Large intestine (tissue), 3 donors: ENCODE measurements around the gene SYT6. TPM values are rescaled to one million over a fixed set of nuclear protein-coding genes. Genes with fewer than 3 reads are reported as not detected.

ENCODE experiments used
- DNase-seq, 2 donors: peaks; one replicate each; pipeline versions ENCODE4 v3.0.0 to v3.0.0-alpha.2; 2013
- H3K27ac ChIP-seq: one replicate; pipeline ENCODE4 v1.5.1; 2013; ENCODE audit warnings: low read length
- H3K27me3 ChIP-seq: 2 replicates; pipeline ENCODE4 v1.6.1; 2013; ENCODE audit warnings: low read length; ENCODE audit not compliant: control insufficient read depth, insufficient read depth
- H3K36me3 ChIP-seq: 2 replicates; pipeline ENCODE4 v1.6.1; 2013; ENCODE audit warnings: low read length; ENCODE audit not compliant: control insufficient read depth, insufficient read depth
- H3K4me1 ChIP-seq: one replicate; pipeline ENCODE4 v1.6.1; 2013; ENCODE audit warnings: low read length; ENCODE audit not compliant: control insufficient read depth, insufficient read depth
- H3K4me3 ChIP-seq: one replicate; pipeline ENCODE4 v1.5.1; 2013; ENCODE audit warnings: low read length
- H3K9me3 ChIP-seq: one replicate; pipeline ENCODE4 v1.6.1; 2013; ENCODE audit warnings: mild to moderate bottlenecking, low read depth, low read length, moderate library complexity; ENCODE audit not compliant: control insufficient read depth
- WGBS: methylation state at CpG from one replicate; pipeline ENCODE4 v1.1.5; 2013; ENCODE audit warnings: low lambda C conversion rate; ENCODE audit not compliant: insufficient coverage; 5-methylcytosine and 5-hydroxymethylcytosine counted together
- polyA plus RNA-seq: library from polyadenylated mRNA; unstranded; fragments of 120-200 nt; gene quantifications from one replicate; pipeline ENCODE4 v1.2.1, GENCODE V29; 2013

The SYT6 gene
- polyA plus RNA-seq, 1 donor: 0.76 TPM

GRCh38 chr1:114177282-114177681, 23.6 kb upstream of the SYT6 start:
- no peak for DNase-seq

GRCh38 chr1:114176366-114176765, 22.7 kb upstream of the SYT6 start:
- no peak overlapping the region for H3K27ac ChIP-seq
- no peak overlapping the region for H3K4me3 ChIP-seq
- no peaks in the 10 kb centered on the region for H3K9me3 ChIP-seq
- DNase-seq: no peak
- no peaks in the 10 kb centered on the region for H3K36me3 ChIP-seq
- no peaks in the 10 kb centered on the region for H3K4me1 ChIP-seq
- WGBS: no CpG with 5 or more reads among the region's 2 CpGs
- no peaks in the 10 kb centered on the region for H3K27me3 ChIP-seq

More at GRCh38 chr1:114177282-114177681, 23.6 kb upstream of the SYT6 start:
- H3K4me1 ChIP-seq: no peaks in the 10 kb centered on the region
- H3K27me3 ChIP-seq: no peaks in the 10 kb centered on the region
- no peaks in the 10 kb centered on the region for H3K9me3 ChIP-seq
- no peaks in the 10 kb centered on the region for H3K36me3 ChIP-seq
- H3K4me3 ChIP-seq: no peak overlapping the region
- no peak overlapping the region for H3K27ac ChIP-seq

GRCh38 chr1:114173680-114174079, 20.0 kb upstream of the SYT6 start:
- no peaks in the 10 kb centered on the region for H3K9me3 ChIP-seq
- no peaks in the 10 kb centered on the region for H3K4me1 ChIP-seq
- no peak for DNase-seq
- no peak overlapping the region for H3K27ac ChIP-seq
- H3K36me3 ChIP-seq: no peaks in the 10 kb centered on the region
- no peaks in the 10 kb centered on the region for H3K27me3 ChIP-seq
- WGBS: 100% methylated on average over 1 of the region's 5 CpGs
- no peak overlapping the region for H3K4me3 ChIP-seq

- 86% methylated on average over 1 of the region's 3 CpGs for WGBS
- Histone ChIP-seq H3K4me1 (no peaks in the 10 kb centered on the region), H3K27ac (no peak overlapping the region), H3K27me3 (no peaks in the 10 kb centered on the region), H3K36me3 (no peaks in the 10 kb centered on the region), H3K9me3 (no peaks in the 10 kb centered on the region), H3K4me3 (no peak overlapping the region)
- no peak for DNase-seq
These were observed 15.8 kb upstream of the SYT6 start for GRCh38 chr1:114169509-114169908.

- H3K9me3 ChIP-seq: no peaks in the 10 kb centered on the region
- H3K4me3 ChIP-seq: no peak overlapping the region
- no peaks in the 10 kb centered on the region for H3K27me3 ChIP-seq
- H3K4me1 ChIP-seq: no peaks in the 10 kb centered on the region
- H3K27ac ChIP-seq: no peak overlapping the region
- no peak for DNase-seq
- no CpG with 5 or more reads among the region's 3 CpGs for WGBS
- H3K36me3 ChIP-seq: no peaks in the 10 kb centered on the region
These were observed 13.6 kb upstream of the SYT6 start for GRCh38 chr1:114167226-114167625.

GRCh38 chr1:114164840-114165543, 11.3 kb upstream of the SYT6 start:
- H3K9me3 ChIP-seq: no peaks in the 10 kb centered on the region
- no peak overlapping the region for H3K4me3 ChIP-seq
- DNase-seq: no peak
- H3K4me1 ChIP-seq: no peaks in the 10 kb centered on the region
- H3K27me3 ChIP-seq: peaks cover under 1% of the 10 kb centered on the region
- no peaks in the 10 kb centered on the region for H3K36me3 ChIP-seq
- WGBS: no CpG with 5 or more reads among the region's 3 CpGs
- no peak overlapping the region for H3K27ac ChIP-seq

- Histone ChIP-seq H3K27ac (no peak overlapping the region), H3K9me3 (no peaks in the 10 kb centered on the region), H3K4me3 (no peak overlapping the region), H3K27me3 (peaks cover 50% of the 10 kb centered on the region), H3K36me3 (no peaks in the 10 kb centered on the region), H3K4me1 (no peaks in the 10 kb centered on the region)
- DNase-seq: no peak
- 100% methylated on average over 1 of the region's 2 CpGs for WGBS
These were observed 6.3 kb upstream of the SYT6 start for GRCh38 chr1:114159941-114160340.

GRCh38 chr1:114157275-114157660, 3.6 kb upstream of the SYT6 start:
- WGBS: 100% methylated on average over 1 of the region's 6 CpGs
- Histone ChIP-seq H3K36me3 (no peaks in the 10 kb centered on the region), H3K27me3 (peaks cover 77% of the 10 kb centered on the region), H3K9me3 (peaks cover 2% of the 10 kb centered on the region), H3K4me1 (peaks cover 13% of the 10 kb centered on the region), H3K27ac (no peak overlapping the region), H3K4me3 (no peak overlapping the region)
- no peak for DNase-seq

GRCh38 chr1:114156538-114157274, 3.0 kb upstream of the SYT6 start:
- H3K9me3 ChIP-seq: peaks cover 2% of the 10 kb centered on the region
- peaks cover 18% of the 10 kb centered on the region for H3K4me1 ChIP-seq
- no peaks in the 10 kb centered on the region for H3K36me3 ChIP-seq
- H3K27me3 ChIP-seq: peaks cover 82% of the 10 kb centered on the region
- no peak overlapping the region for H3K27ac ChIP-seq
- H3K4me3 ChIP-seq: no peak overlapping the region
- DNase-seq: no peak
- WGBS: no CpG with 5 or more reads among the region's 5 CpGs

GRCh38 chr1:114155706-114156105, 2.0 kb upstream of the SYT6 start:
- Histone ChIP-seq H3K4me3 (no peak overlapping the region), H3K27ac (no peak overlapping the region), H3K4me1 (peaks cover 19% of the 10 kb centered on the region), H3K36me3 (no peaks in the 10 kb centered on the region), H3K9me3 (peaks cover 2% of the 10 kb centered on the region), H3K27me3 (peaks cover 92% of the 10 kb centered on the region)
- WGBS: no CpG with 5 or more reads among the region's 8 CpGs
- DNase-seq: no peak

GRCh38 chr1:114154963-114155322, 1.3 kb upstream of the SYT6 start:
- Histone ChIP-seq H3K27ac (no peak overlapping the region), H3K27me3 (peaks cover 98% of the 10 kb centered on the region), H3K4me3 (no peak overlapping the region), H3K9me3 (peaks cover 2% of the 10 kb centered on the region), H3K4me1 (peaks cover 19% of the 10 kb centered on the region), H3K36me3 (no peaks in the 10 kb centered on the region)
- WGBS: no CpG with 5 or more reads among the region's 19 CpGs
- DNase-seq: peak in 1 of 2 donors; percentile 7
